ENCODE measurements around the gene SCN3A. TPM values are rescaled to one million over a fixed set of nuclear protein-coding genes. Genes with fewer than 3 reads are reported as not detected.

The SCN3A gene
- total and polyA plus RNA-seq, 9 of the 15 experiments (the other 6 are each of a cell fraction or from before 2014, with no cell fraction given) = not detected

GRCh38 chr2:165185633-165186032 lies 18.2 kb downstream of the SCN3A start (continued):
- TF ChIP-seq MTA3 (IDR thresholded peaks at IDR 0.05; ENCODE audit: borderline replicate concordance) = no peak

DNA sequence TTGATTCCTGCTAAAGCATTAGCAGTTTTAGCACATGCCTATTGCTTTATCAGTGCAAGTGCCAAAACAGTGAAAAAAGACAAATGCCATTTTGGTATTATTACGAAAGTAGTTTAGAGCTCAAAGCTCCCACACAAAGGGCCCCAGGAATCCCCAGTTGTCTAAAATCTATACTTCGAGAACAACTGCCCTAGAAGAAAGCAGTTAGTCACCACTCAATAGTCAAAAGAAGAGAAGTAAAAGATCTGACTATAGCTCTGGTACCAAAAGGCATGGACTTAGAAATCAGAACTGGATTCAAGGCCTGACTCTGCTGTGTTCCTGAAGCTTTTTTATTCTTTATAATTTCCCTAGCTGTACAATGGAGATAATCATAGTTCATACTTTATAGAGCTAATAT lies 21.8 kb downstream of the SCN3A start:
- no TSS peak for BruUV-seq (replicated peaks)
- ATAC-seq (no peak), DNase-seq (ENCODE audit: extremely low read depth in 1 of 4, low spot score in 3 of 4) (no peak), FAIRE-seq (no peak)
- no peaks in the 10 kb centered on the region for H3K4me1 ChIP-seq (replicated peaks in 1 of 2; ENCODE audit: control insufficient read depth in 2 of 2, insufficient read depth in 2 of 2, low read length in 2 of 2)
- in situ Hi-C loops (cut with MboI) (no loop called here), intact Hi-C loops (cut with micrococcal nuclease) (no loop called here)
- POLR2A ChIA-PET = no interaction called here
- no peak overlapping the region for H3K4me2 ChIP-seq (ENCODE audit: insufficient read depth, low read length)
- TF ChIP-seq ZNF134 (CRISPR knock-in tag; conservative IDR thresholded peaks at IDR 0.05) = no peak
- no peak for TF ChIP-seq SRSF9 (IDR thresholded peaks at IDR 0.05; ENCODE audit: borderline replicate concordance, low read depth, low read length)
- no peak for TF ChIP-seq STAT5B (CRISPR knock-in tag; IDR thresholded peaks at IDR 0.05)
- TF ChIP-seq, protein P1, sequence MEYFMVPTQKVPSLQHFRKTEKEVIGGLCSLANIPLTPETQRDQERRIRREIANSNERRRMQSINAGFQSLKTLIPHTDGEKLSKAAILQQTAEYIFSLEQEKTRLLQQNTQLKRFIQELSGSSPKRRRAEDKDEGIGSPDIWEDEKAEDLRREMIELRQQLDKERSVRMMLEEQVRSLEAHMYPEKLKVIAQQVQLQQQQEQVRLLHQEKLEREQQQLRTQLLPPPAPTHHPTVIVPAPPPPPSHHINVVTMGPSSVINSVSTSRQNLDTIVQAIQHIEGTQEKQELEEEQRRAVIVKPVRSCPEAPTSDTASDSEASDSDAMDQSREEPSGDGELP (CRISPR knock-in tag; IDR thresholded peaks at IDR 0.05; ENCODE audit: borderline replicate concordance) = no peak
- TF ChIP-seq ZNF316 (IDR thresholded peaks at IDR 0.05) = no peak
- TF ChIP-seq CCAR2 (IDR thresholded peaks at IDR 0.05; ENCODE audit: low read depth, low read length) = no peak
- TF ChIP-seq RNF2 (IDR thresholded peaks at IDR 0.05) = no peak
- TF ChIP-seq GABPB1 (CRISPR knock-in tag; IDR thresholded peaks at IDR 0.05) = no peak
- TF ChIP-seq ZNF146 (CRISPR knock-in tag; IDR thresholded peaks at IDR 0.05; ENCODE audit: unreplicated experiment) = no peak
- TF ChIP-seq, protein P2, sequence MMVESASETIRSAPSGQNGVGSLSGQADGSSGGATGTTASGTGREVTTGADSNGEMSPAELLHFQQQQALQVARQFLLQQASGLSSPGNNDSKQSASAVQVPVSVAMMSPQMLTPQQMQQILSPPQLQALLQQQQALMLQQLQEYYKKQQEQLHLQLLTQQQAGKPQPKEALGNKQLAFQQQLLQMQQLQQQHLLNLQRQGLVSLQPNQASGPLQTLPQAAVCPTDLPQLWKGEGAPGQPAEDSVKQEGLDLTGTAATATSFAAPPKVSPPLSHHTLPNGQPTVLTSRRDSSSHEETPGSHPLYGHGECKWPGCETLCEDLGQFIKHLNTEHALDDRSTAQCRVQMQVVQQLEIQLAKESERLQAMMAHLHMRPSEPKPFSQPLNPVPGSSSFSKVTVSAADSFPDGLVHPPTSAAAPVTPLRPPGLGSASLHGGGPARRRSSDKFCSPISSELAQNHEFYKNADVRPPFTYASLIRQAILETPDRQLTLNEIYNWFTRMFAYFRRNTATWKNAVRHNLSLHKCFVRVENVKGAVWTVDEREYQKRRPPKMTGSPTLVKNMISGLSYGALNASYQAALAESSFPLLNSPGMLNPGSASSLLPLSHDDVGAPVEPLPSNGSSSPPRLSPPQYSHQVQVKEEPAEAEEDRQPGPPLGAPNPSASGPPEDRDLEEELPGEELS (CRISPR knock-in tag; IDR thresholded peaks at IDR 0.05; ENCODE audit: borderline replicate concordance) = no peak
- no peak for TF ChIP-seq ZNF561 (CRISPR knock-in tag; conservative IDR thresholded peaks at IDR 0.05)
- TF ChIP-seq MCM2 (IDR thresholded peaks at IDR 0.05; ENCODE audit: low read depth) = no peak
- no peak for TF ChIP-seq ETS2 (tag; IDR thresholded peaks at IDR 0.05; ENCODE audit: borderline replicate concordance, poor library complexity, severe bottlenecking)
- H4K20me1 ChIP-seq (replicated peaks; ENCODE audit: control insufficient read depth, insufficient read depth, low read length) = no peaks in the 10 kb centered on the region
- CTCF ChIA-PET (ENCODE audit: low intra/inter-chr PET ratio) = no interaction called here
- no peaks in the 10 kb centered on the region for H3K36me3 ChIP-seq (ENCODE audit: control insufficient read depth, insufficient read depth, low read length)
- no peak overlapping the region for H3K9ac ChIP-seq (ENCODE audit: insufficient read depth in 1 of 2, low read depth in 2 of 2, low read length in 2 of 2)
- H3K79me2 ChIP-seq (ENCODE audit: control insufficient read depth, insufficient read depth, low read length) = no peaks in the 10 kb centered on the region
- no peak overlapping the region for H3K27ac ChIP-seq (ENCODE audit: extremely low read depth, low read depth, low read length)
- no peaks in the 10 kb centered on the region for H3K27me3 ChIP-seq (ENCODE audit: control insufficient read depth in 2 of 2, insufficient read depth in 2 of 2, low read length in 2 of 2)
- H3K9me3 ChIP-seq (replicated peaks; ENCODE audit: control insufficient read depth, insufficient read depth, low read depth, low read length) = peaks cover 5% of the 10 kb centered on the region
- H3K9me1 ChIP-seq (ENCODE audit: control insufficient read depth, insufficient read depth, low read length) = no peaks in the 10 kb centered on the region
- H2AFZ ChIP-seq (ENCODE audit: low read depth, low read length) = no peak overlapping the region
- no peak overlapping the region for H3K4me3 ChIP-seq
- WGBS (ENCODE audit: insufficient coverage, low coverage, missing lambda C conversion rate) = 0% methylated on average over 2 of the region's 2 CpGs
